ENCODE data around the gene AP1AR.

DNA sequence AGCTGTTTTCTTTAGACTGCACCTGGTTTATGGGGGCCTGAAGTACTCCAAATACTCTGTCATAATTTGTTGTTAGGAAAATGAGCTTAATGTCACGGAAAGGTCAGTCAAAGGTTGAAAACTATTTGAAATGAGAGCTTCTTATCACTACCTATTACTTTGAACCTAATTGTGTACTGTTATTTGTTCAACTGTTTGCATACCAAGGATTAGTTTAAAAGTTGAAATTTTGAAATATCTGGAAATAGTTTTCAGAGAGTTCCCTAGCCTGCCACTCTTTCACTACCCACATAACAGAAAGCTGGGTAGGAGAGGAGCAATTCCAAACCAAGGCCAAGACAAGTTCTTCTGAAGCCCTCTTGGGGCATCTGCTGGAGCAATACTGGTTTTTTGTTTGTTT lies 28.0 kb upstream of the AP1AR start:
- no peak for TF ChIP-seq CTCF (IDR thresholded peaks at IDR 0.05)
- TF ChIP-seq POLR2A (IDR thresholded peaks at IDR 0.05) = no peak

All from heart left ventricle (tissue), 13 donors.